Upper lobe of left lung (tissue), 6 donors: ENCODE measurements around the gene SART3. TPM values are rescaled to one million over a fixed set of nuclear protein-coding genes. Genes with fewer than 3 reads are reported as not detected.
A peak's percentile ranks its signal among the peaks of the same experiment; 100 is the strongest.

Source experiments
- ATAC-seq, 2 donors: fragments of 200-7000 bp; cut with Tn5 transposase; one replicate each; pipeline ENCODE4 v1.9.1; 2022; ENCODE audit warnings: mild to moderate bottlenecking in 2 of 2, moderate library complexity in 2 of 2; ENCODE audit not compliant: low FRiP score in 2 of 2
- DNase-seq, 2 donors: peaks; one replicate each; pipeline ENCODE4 v3.0.0-alpha.2; 2019 to 2020
- H3K27ac ChIP-seq, 4 donors: fragments of 200-600 bp; sonication (generic); one replicate each; pipeline ENCODE4 v1.5.1; 2016 to 2019
- H3K27me3 ChIP-seq, 4 donors: fragments of 200-600 bp; sonication (generic); one replicate each; pipeline ENCODE4 v1.5.1; 2017 to 2019
- H3K36me3 ChIP-seq, 4 donors: fragments of 200-600 bp; sonication (generic); one replicate each; pipeline ENCODE4 v1.5.1; 2016 to 2019
- H3K4me1 ChIP-seq, 4 donors: fragments of 200-600 bp; sonication (generic); one replicate each; pipeline ENCODE4 v1.5.1; 2018 to 2019
- H3K4me3 ChIP-seq, 4 donors: fragments of 200-600 bp; sonication (generic); one replicate each; pipeline ENCODE4 v1.5.1; 2017 to 2019; ENCODE audit warnings: mild to moderate bottlenecking in 2 of 4, moderate library complexity in 1 of 4
- H3K9me3 ChIP-seq, 4 donors: fragments of 200-600 bp; sonication (generic); one replicate each; pipeline ENCODE4 v1.5.1; 2018 to 2019
- CTCF ChIP-seq, 6 experiments: fragments of 450-650 bp in 4 of 6; fragments of 200-600 bp in 2 of 6; sonication (generic) in 2 of 6; IDR thresholded peaks; one replicate each; pipeline ENCODE4 v1.5.1; 2016 to 2019; ENCODE audit warnings: antibody characterized with exemption in 6 of 6
- EP300 ChIP-seq, 4 donors: sonication (generic); formaldehyde crosslinking; IDR thresholded peaks; one replicate each; pipeline ENCODE4 v1.5.1; 2017; ENCODE audit warnings: antibody characterized with exemption in 4 of 4, control low read depth in 2 of 4
- POLR2A ChIP-seq, 4 donors: fragments of 450-650 bp; IDR thresholded peaks; one replicate each; pipeline ENCODE4 v1.5.1; 2016 to 2017; ENCODE audit warnings: antibody characterized with exemption in 4 of 4, mild to moderate bottlenecking in 2 of 4
- POLR2AphosphoS5 ChIP-seq, 2 donors: sonication (generic); formaldehyde crosslinking; IDR thresholded peaks; one replicate each; pipeline ENCODE4 v1.5.1; 2017; ENCODE audit warnings: antibody characterized with exemption in 2 of 2
- WGBS, 2 donors: methylation state at CpG; one replicate each; pipeline ENCODE4 v1.1.5; 2017 to 2018; 5-methylcytosine and 5-hydroxymethylcytosine counted together
- total RNA-seq, 6 donors: library from RNA; depleted of rRNA in 4 of 6; stranded (reverse); fragments of >200 nt in 4 of 6; gene quantifications; one replicate each; pipeline versions ENCODE4 v1.1.0 to v1.2.1, GENCODE V29; 2016 to 2021
- donor health status: DM: no; HTN: no; CAD: no; lungs with moderate emphysema.
- donor health status: DM: no; HTN: yes; CAD: no; lungs with severe emphysema.

SART3 gene
- total RNA-seq, 6 donors from 2014 or later = 36.9 to 235 (median 63.9) TPM

DNA sequence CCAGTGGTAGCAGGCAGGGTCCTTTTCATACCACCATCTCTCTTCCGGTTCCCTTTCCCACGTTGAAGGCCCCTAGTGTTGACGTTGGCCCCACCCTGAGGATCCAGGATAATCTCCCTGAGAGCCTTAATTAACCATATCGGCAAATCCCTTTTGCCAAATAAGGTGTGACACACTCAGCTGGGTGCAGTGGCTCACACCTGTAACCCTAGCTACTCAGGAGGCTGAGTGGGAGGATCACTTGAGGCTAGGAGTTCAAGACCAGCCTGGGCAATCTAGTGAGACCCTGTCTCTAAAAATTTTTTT, 39.7 kb upstream of the SART3 start:
- TF ChIP-seq EP300 (IDR thresholded peaks at IDR 0.05) (no peak), POLR2A (IDR thresholded peaks at IDR 0.05) (no peak), POLR2AphosphoS5 (IDR thresholded peaks at IDR 0.05) (no peak), CTCF (IDR thresholded peaks at IDR 0.05) (no peak)
- Histone ChIP-seq H3K27ac (no peak overlapping the region), H3K27me3 (no peaks in the 10 kb centered on the region), H3K36me3 (no peaks in the 10 kb centered on the region), H3K4me3 (no peak overlapping the region), H3K4me1 (no peaks in the 10 kb centered on the region), H3K9me3 (no peaks in the 10 kb centered on the region)
- DNase-seq = no peak
- WGBS, 2 donors = 56 to 60% methylated on average over 4 of the region's 4 CpGs
- ATAC-seq = no peak

DNA sequence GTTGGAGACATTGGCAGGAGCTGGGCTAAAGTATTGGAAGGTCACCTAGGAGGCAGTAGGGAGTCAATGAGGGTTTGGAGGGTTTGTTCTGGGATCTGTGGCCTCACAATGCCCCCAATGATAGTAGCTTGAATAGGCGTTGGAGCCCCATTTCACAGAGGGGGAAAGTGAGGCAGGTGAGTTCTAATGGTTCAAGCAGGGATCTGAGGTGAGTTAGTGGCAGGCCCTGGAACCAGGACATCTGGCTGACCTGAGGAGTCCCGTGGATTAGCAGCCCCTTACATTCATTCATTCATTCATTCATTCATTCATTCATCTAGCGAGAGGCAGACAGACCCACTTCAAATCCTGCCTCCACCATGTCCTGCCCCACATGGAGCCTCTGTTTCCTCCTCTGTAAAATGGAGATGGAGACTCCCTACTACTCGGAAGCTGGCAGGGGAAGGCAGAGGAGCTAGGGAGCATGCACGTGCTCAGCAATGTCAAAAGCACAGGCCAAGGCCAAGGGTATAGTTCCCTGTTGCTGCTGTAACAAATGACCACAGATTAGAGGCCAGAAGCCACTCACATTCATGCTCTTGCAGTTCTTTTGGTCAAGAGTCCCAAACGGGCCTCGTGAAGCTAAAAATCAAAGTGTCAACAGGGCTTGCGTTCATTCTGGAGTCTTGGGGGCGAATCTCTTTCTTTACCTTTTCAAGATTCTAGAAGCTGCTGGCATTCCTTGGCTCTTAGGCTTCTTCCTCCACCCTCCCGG, 39.2 kb upstream of the SART3 start:
- H3K4me3 ChIP-seq = no peak overlapping the region
- DNase-seq (no peak), ATAC-seq (no peak)
- no peak overlapping the region for H3K27ac ChIP-seq
- no peaks in the 10 kb centered on the region for H3K36me3 ChIP-seq
- no peaks in the 10 kb centered on the region for H3K27me3 ChIP-seq
- H3K9me3 ChIP-seq = no peaks in the 10 kb centered on the region
- TF ChIP-seq POLR2A (IDR thresholded peaks at IDR 0.05) (no peak), EP300 (IDR thresholded peaks at IDR 0.05) (no peak), CTCF (IDR thresholded peaks at IDR 0.05) (no peak), POLR2AphosphoS5 (IDR thresholded peaks at IDR 0.05) (no peak)
- no peaks in the 10 kb centered on the region for H3K4me1 ChIP-seq
- WGBS, 2 donors = 84 to 86% methylated on average over 8 to 10 of the region's 10 CpGs

DNA sequence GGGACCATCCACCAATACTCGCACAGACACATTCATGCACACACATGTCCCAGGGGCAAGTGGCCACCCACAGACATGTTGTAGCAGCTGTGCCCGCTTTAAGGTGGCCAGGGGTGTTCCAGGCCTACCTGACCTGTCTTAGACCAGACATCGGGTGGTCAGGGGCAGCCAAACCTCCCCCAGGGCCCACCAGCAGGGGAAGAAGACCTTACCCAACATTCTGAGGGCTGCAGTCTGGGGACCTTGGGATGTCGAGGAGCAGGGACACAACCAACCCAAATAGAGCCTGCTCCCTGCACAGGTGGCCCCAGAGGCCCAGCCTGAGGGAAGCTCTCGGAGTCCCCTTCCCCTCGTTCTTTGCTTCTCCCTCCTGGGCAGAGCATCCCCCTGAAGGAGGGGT, 38.6 kb upstream of the SART3 start:
- TF ChIP-seq POLR2AphosphoS5 (IDR thresholded peaks at IDR 0.05) = no peak
- TF ChIP-seq EP300 (IDR thresholded peaks at IDR 0.05) = no peak
- TF ChIP-seq CTCF (IDR thresholded peaks at IDR 0.05) = no peak
- no peak for TF ChIP-seq POLR2A (IDR thresholded peaks at IDR 0.05)
- ATAC-seq (no peak), DNase-seq (no peak)
- no peaks in the 10 kb centered on the region for H3K4me1 ChIP-seq
- H3K27me3 ChIP-seq = no peaks in the 10 kb centered on the region
- H3K9me3 ChIP-seq = no peaks in the 10 kb centered on the region
- H3K27ac ChIP-seq = no peak overlapping the region
- H3K36me3 ChIP-seq = no peaks in the 10 kb centered on the region
- no peak overlapping the region for H3K4me3 ChIP-seq
- WGBS, 2 donors = 80 to 81% methylated on average over 4 to 6 of the region's 6 CpGs

GRCh38 chr12:108598553-108599250, 37.7 kb upstream of the SART3 start:
- H3K4me3 ChIP-seq = no peak overlapping the region
- 88 to 97% methylated on average over 11 of the region's 11 CpGs for WGBS, 2 donors
- DNase-seq (no peak), ATAC-seq (no peak)
- no peaks in the 10 kb centered on the region for H3K27me3 ChIP-seq
- no peaks in the 10 kb centered on the region for H3K4me1 ChIP-seq
- TF ChIP-seq CTCF (IDR thresholded peaks at IDR 0.05) (no peak), POLR2AphosphoS5 (IDR thresholded peaks at IDR 0.05) (no peak), POLR2A (IDR thresholded peaks at IDR 0.05) (no peak), EP300 (IDR thresholded peaks at IDR 0.05) (no peak)
- H3K36me3 ChIP-seq = no peaks in the 10 kb centered on the region
- peak overlapping the region in 3 of 4 donors; percentile 27 to 60 (median 34) for H3K27ac ChIP-seq
- no peaks in the 10 kb centered on the region for H3K9me3 ChIP-seq
